ENCODE measurements around the gene KRCC1. TPM values are rescaled to one million over a fixed set of nuclear protein-coding genes. Genes with fewer than 3 reads are reported as not detected.
A peak's percentile ranks its signal among the peaks of the same experiment; 100 is the strongest.

The KRCC1 gene
- total RNA-seq, 2 experiments from 2014 or later, result 10.8 to 11.1 TPM

- H3K4me3 Mint-ChIP-seq, result peak within 1 kb of the TSS; percentile 98
- peaks cover 2% of the 10 kb centered on the region for H3K27me3 Mint-ChIP-seq
- intact Hi-C loops (cut with micrococcal nuclease), result loop anchor here (5.0 kb wide), 1 partner anchor 41 kb away; the partner anchor contains the start of gene KRCC1
- peak; percentile 81 for DNase-seq
- H3K27ac Mint-ChIP-seq, result peak within 1 kb of the TSS; percentile 100
- ChIA-PET POLR2A (interaction anchor here (0.7 to 2.8 kb wide), 23 partner anchors 9 to 199 kb away, joined by 3 to 21 read pairs (median 5); no protein-coding TSS in a partner anchor), CTCF (interaction anchor here (1.1 to 1.9 kb wide), 3 partner anchors 14 to 44 kb away, joined by 5 to 7 read pairs (median 6); no protein-coding TSS in a partner anchor)
- H3K36me3 Mint-ChIP-seq (ENCODE audit: low read depth), result no peaks in the 10 kb centered on the region
- peak; percentile 89 for ATAC-seq
- peaks cover 2% of the 10 kb centered on the region for H3K9me3 Mint-ChIP-seq
- TF ChIP-seq, protein P1, sequence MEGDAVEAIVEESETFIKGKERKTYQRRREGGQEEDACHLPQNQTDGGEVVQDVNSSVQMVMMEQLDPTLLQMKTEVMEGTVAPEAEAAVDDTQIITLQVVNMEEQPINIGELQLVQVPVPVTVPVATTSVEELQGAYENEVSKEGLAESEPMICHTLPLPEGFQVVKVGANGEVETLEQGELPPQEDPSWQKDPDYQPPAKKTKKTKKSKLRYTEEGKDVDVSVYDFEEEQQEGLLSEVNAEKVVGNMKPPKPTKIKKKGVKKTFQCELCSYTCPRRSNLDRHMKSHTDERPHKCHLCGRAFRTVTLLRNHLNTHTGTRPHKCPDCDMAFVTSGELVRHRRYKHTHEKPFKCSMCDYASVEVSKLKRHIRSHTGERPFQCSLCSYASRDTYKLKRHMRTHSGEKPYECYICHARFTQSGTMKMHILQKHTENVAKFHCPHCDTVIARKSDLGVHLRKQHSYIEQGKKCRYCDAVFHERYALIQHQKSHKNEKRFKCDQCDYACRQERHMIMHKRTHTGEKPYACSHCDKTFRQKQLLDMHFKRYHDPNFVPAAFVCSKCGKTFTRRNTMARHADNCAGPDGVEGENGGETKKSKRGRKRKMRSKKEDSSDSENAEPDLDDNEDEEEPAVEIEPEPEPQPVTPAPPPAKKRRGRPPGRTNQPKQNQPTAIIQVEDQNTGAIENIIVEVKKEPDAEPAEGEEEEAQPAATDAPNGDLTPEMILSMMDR (IDR thresholded peaks at IDR 0.05), result no peak
- peaks cover 16% of the 10 kb centered on the region for H3K4me1 Mint-ChIP-seq (ENCODE audit: low read depth)
These were observed 39.3 kb downstream of the KRCC1 start, which contains the start of gene RNU2-63P for GRCh38 chr2:88016086-88016959. RNU2-63P (minus strand) TSS chr2:88016547.

GRCh38 chr2:88011011-88011410 is 44.6 kb downstream of the KRCC1 start:
- POLR2A ChIA-PET, result no interaction called here
- no peaks in the 10 kb centered on the region for H3K36me3 Mint-ChIP-seq (ENCODE audit: low read depth)
- TF ChIP-seq, protein P1 (IDR thresholded peaks at IDR 0.05), result no peak
- no peaks in the 10 kb centered on the region for H3K27me3 Mint-ChIP-seq
- peaks cover 5% of the 10 kb centered on the region for H3K4me1 Mint-ChIP-seq (ENCODE audit: low read depth)
- no peak overlapping the region for H3K27ac Mint-ChIP-seq
- H3K9me3 Mint-ChIP-seq, result no peaks in the 10 kb centered on the region
- intact Hi-C loops (cut with micrococcal nuclease), result no loop called here
- CTCF ChIA-PET, result interaction anchor here (1.8 kb wide), 1 partner anchor 9 kb away, joined by 11 read pairs; no protein-coding TSS in a partner anchor
- ATAC-seq, result no peak
- H3K4me3 Mint-ChIP-seq, result no peak overlapping the region
- DNase-seq, result no peak

DNA sequence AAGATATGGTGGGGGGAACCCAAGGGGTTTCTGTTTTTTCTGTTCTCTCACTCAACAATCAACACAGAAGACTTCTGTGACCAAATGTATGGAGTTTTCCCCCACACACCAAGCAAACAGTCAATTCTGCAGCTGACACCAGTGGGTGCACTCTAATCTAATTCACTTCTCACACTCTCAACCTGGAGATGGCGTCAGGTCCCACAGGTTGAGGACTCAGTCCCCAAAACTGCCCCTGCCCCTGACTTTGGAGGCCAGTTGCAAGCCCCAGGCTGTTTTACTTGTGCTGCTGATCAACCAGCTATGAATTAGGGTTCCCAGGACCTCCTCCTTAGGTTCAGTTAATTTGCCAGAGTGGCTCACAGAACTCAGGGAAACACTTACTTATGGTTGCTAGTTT is 45.4 kb downstream of the KRCC1 start:
- CTCF ChIA-PET, result interaction anchor here (1.2 to 1.8 kb wide), 2 partner anchors 9 to 18 kb away, joined by 3 to 11 read pairs; no protein-coding TSS in a partner anchor
- intact Hi-C loops (cut with micrococcal nuclease), result no loop called here

DNA sequence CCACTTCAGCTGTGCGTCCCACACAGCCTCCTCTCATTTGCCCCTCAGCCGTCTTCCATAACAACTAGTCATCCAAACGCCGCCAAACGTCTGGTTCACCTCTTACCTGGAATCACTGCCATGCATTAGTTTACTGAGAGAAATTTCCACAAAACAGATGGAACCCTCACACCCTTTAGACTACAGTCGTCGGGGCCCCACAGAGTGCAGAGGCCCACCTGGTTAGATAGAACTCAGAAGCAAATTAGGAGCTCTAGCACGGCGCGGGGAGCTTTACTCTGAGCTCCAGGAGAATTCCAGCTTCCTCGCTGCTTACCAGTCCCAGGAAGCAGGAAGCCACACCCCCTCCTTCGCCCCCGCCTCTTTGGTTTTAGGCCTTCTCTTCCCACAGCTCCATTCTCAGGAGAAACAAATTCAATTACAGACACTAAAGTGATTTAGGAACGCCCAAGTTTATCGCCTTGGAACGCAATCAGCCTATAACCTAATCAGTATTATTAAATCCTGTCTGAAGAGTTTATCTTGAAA is 48.6 kb downstream of the KRCC1 start:
- H3K27me3 Mint-ChIP-seq, result peaks cover 2% of the 10 kb centered on the region
- intact Hi-C loops (cut with micrococcal nuclease), result no loop called here
- ATAC-seq (no peak), DNase-seq (no peak)
- no peak overlapping the region for H3K4me3 Mint-ChIP-seq
- peaks cover 2% of the 10 kb centered on the region for H3K4me1 Mint-ChIP-seq (ENCODE audit: low read depth)
- H3K27ac Mint-ChIP-seq, result no peak overlapping the region
- ChIA-PET POLR2A (no interaction called here), CTCF (no interaction called here)
- TF ChIP-seq, protein P1 (IDR thresholded peaks at IDR 0.05), result no peak
- H3K36me3 Mint-ChIP-seq (ENCODE audit: low read depth), result no peaks in the 10 kb centered on the region
- H3K9me3 Mint-ChIP-seq, result no peaks in the 10 kb centered on the region

More for the DNA sequence above, 45.4 kb downstream of the KRCC1 start:
- no peaks in the 10 kb centered on the region for H3K36me3 Mint-ChIP-seq (ENCODE audit: low read depth)
- no peak for DNase-seq
- H3K4me3 Mint-ChIP-seq, result no peak overlapping the region
- TF ChIP-seq, protein P1 (IDR thresholded peaks at IDR 0.05), result no peak
- H3K27ac Mint-ChIP-seq, result no peak overlapping the region
- H3K4me1 Mint-ChIP-seq (ENCODE audit: low read depth), result peaks cover 2% of the 10 kb centered on the region
- POLR2A ChIA-PET, result no interaction called here
- H3K9me3 Mint-ChIP-seq, result no peaks in the 10 kb centered on the region
- no peaks in the 10 kb centered on the region for H3K27me3 Mint-ChIP-seq
- no peak for ATAC-seq

Data from activated CD8-positive, alpha-beta T cell treated with anti-CD3 and anti-CD28 coated beads for 36 hours (primary cell).